NOMO-1 (cell line): Measurements from ENCODE around the gene FZR1.

ENCODE experiments used
- DNase-seq, 2 experiments: peaks; one replicate each; lab custom pipeline; 2025; ENCODE audit not compliant: unreplicated experiment in 2 of 2; lab: John Stamatoyannopoulos, UW

The FZR1 gene

DNA sequence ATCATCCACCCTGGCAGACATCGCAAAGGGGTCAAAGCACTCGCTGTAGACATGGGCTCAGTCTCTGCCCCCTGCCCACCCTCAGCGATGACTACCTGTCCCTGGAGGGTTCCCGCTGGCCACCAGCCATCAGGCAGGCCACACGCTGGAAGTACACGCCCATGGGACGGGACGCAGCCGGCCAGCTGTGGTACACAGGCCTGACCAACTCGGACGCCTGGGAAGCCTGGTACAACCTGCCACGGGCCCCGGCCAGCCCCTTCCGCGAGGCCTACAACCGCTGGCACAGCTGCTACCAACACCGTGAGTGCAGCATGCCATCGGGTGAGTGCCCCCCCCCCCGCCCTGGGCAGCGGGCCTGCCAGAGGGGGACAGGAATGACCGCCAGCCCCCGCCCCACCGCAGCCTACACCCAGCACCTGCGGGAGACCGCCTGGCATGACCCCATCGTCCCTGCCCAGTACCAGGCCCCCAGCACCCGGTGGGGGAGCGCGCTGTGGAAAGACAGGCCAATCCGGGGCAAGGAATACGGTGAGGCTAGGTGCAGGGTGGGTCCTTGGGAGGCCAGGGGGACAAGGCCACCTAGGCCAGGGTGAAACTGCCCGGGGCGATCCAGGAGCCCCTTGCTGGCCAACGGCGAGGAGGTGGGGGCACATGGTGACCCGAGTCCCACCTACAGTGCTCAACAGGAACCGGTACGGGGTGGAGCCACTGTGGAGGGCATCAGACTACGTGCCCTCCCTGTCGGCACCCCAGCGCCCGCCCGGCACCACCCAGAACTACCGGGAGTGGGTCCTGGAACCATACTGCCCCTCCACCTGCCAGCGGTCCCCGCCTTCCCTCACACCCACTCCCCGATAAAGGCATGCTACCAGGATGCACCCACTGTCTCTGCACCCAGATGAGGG lies 37.3 kb downstream of the FZR1 start:
- no peak for DNase-seq

DNA sequence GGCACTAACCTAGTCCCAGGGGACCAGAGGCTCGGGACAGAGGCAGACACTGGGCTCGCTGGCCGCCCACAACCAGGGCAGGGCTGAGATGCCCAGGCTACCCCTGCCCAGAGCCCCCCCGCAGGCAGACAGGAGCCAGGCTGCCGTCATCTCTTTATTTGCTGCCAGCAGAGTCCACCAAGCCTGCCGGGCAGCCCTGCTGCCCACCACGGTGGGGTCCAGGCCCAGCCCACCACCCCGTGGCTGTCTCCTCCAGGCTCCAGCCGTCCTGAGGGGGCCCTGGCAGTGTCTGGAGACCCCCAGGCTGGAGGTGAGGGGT lies 37.9 kb downstream of the FZR1 start:
- DNase-seq, result no peak

DNA sequence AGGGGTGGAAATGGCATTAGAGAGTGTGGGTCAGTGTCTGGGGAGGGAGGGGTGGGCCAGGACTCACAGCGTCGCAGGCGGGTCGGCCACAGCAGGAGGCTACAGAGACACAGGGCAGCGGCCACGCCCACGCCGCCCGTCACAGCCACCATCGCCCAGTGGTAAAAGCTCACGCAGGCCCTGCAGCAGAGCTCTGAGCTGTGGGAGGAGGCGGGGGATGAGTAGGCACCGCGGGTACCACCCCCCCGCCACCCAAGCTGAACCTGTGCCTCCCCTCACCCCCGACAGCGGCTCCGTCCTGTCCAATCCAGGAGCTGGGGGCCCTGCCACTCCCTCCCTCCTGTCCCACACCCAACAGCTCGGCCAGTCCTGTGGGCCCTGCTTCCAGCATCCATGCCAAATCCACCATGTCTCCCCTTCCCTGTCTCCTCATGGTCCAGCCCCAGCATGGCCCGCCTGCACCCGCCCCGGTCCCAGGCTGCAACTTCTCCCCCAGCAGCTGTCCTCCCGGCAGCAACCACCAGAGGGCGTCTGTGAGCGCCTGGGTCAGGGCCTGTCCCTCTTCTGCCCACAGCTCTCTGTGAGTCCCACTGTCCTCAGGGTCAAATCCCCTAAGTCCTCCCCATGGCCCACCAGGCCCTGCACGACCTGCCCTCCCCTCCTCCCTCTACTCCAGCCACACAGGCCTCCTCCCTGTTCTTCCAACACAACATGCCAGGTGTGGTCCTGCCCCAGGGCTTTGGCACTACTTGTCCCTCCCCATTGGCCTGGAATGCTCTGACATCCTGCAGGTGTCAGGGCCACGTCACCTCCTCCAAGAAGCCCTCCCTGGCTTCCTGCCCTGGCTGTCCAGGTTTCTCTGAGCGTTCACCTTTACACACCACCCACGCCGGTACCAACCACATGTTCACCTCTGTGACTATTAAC lies 38.9 kb downstream of the FZR1 start:
- peak; percentile 11 to 59 for DNase-seq

DNA sequence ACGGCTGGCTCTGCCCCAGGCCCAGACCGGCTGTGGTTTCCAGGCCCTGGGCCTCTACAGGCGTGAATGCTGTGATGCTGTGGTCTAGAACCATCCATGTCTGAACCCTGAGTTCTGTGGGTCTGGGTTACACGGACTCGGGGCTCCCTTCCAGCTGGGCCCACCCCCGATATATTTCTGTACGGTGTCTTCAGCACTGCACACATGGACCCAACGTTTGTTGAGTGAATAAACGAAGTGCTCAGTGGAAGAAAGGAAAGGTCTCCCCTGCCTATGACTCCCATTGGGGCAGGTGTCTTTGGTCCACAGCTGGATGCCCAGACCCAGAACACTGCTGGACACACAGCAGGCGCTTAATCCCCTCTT lies 39.5 kb downstream of the FZR1 start:
- no peak for DNase-seq

DNA sequence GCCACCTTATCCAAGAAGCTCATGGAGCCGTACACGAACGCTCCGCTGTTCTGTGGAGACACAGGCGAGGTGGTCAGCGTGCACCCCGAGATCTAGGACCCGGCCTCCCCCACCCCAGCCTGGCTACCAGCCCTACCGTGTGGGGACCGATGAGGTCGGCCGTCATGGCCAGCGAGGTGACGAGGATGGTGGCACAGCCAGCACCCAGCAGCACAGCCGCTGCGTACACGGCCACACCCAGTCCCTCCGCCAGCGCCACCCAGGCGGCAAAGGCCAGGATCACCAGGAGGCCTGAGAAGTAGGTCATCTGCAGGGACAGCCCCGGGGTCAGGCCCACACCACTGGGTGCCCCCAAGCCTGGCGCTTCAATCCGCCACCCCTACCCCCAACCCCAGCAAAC lies 40.0 kb downstream of the FZR1 start:
- no peak for DNase-seq

DNA sequence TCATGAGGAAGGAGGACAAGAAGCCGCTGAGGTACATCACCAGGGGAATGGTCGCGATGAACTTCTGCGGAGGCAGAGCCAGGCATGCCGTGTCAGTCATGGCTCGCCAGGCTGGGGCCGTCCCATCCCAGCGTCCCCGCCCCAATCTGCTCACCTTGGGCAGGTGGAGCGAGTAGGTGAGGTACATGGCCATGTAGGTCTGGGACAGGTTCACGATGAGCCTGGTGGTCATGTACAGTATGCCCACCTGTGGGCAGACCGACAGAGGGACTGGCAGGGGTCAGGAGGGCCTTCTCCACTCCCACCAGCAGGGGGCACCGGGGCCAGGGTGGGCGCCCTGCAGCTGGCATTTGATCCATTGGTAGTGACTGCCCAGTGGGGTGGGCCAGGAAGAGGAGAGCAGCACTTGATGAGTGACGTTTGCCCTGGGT lies 41.2 kb downstream of the FZR1 start:
- no peak for DNase-seq

DNA sequence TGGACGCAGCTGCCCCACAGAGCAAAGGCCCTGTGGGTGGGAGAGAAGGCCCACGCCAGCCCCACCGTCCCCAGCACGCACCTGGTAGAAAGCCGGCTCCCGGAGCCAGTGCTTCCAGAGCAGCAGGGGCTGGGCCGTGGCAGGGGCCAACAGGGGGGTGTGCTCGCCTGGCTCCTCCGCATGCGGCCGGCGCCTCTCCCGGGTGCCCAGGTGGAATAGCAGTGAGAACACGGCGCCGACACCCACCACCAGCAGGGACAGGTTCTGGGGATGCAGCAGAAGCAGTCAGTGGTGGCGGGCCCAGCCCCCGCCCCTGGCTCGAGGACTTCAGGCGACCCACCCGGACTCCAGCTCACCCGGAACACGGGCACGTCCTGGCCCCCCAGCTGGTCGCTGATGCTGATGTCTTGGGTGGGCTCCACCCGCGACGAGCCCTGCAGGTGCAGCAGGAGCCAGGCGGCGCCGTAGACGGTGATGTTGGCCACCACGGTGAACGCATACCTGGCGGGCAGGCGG lies 41.7 kb downstream of the FZR1 start:
- no peak for DNase-seq

DNA sequence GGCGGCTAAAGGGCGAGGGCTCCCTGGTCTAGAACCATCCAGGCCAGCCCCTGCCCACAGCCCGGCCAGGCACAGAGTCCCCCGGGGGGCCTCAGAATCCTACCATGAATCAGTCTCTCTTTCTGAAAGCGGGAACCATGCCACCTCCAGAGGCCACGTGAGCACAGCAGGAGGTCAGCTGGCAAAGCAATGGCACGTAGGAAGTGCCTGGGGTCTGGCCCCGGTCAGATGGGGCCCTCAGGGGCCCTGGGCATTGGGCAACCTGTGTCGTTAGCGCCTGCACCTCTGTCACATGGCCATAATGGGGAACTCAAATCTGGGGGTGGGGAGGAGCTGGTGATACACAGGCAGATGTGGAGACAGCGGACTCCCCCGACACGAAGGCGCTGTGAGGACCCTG lies 42.5 kb downstream of the FZR1 start:
- DNase-seq, result peak; percentile 84 to 92

DNA sequence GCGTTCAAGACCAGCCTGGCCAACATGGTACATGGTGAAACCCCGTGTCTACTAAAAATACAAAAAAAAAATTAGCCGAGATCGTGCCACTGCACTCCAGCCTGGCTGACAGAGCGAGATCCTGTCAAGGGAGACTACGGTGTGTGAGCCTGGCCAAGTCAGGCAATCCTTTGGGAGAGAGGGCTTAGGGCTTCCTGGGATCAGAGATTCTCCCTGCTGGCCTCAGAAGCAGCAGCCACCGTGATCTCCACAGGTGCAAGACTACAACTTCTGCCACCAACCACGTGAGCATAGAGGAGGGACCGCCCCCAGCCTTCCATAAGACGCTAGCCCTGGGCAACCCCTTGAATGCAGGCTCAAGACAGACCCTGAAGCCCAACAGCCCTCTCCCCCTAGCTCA lies 43.7 kb downstream of the FZR1 start:
- no peak for DNase-seq

DNA sequence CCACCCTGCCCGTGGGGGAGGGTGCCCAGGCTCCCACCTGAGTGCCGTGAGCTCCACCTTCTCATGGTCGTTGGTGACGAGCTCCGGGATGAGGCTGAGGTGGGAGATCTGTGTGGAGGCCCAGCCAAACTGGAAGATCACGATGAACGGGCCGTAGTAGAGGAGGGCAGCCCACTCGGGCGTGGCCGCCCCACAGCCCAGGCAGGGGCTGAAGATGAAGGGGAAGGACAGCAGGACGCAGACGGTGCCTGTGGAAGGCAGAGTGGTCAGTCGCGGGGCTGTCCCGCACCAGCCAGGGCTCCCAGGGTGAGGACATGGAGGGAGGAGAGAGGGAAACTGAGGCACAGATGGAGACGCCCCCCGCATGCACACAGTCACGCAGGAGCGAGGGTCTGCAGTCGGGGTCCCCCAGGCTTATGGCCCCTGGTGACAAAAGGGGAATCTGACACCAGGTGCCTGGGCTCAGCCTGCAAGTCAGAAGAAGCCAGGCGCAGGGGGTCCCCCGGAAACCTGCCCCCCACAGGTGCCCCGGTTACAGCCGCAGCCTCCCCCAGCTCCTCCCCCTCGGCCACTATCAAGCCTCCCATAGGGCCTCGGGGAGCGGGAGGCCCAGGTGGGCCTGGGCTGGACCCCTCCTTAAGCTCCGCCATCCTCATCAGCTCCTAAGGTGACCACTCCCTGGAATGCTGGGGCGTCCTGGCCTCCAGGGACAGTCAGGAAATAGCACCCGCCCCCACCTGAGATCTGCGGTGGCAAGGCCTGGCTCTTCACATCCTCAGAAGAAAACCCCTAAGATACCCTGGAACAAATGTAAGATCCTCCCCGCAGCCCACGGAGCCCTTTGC lies 45.1 kb downstream of the FZR1 start:
- DNase-seq, result no peak

DNA sequence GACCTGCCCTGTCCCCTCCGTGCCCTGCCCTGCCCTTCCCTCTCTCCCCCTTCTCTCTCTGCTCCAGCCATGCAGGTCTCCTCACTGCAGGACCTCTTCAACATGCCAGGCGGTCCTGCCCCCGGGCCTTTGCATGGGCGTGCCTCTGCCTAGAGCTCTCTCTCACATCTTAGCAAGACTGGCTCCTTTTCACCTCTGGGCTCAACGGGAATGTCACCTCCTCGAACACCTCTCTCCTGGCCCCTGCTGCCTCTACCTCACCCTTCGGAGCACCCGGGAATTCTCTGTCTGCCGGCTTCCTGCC lies 45.6 kb downstream of the FZR1 start:
- no peak for DNase-seq

DNA sequence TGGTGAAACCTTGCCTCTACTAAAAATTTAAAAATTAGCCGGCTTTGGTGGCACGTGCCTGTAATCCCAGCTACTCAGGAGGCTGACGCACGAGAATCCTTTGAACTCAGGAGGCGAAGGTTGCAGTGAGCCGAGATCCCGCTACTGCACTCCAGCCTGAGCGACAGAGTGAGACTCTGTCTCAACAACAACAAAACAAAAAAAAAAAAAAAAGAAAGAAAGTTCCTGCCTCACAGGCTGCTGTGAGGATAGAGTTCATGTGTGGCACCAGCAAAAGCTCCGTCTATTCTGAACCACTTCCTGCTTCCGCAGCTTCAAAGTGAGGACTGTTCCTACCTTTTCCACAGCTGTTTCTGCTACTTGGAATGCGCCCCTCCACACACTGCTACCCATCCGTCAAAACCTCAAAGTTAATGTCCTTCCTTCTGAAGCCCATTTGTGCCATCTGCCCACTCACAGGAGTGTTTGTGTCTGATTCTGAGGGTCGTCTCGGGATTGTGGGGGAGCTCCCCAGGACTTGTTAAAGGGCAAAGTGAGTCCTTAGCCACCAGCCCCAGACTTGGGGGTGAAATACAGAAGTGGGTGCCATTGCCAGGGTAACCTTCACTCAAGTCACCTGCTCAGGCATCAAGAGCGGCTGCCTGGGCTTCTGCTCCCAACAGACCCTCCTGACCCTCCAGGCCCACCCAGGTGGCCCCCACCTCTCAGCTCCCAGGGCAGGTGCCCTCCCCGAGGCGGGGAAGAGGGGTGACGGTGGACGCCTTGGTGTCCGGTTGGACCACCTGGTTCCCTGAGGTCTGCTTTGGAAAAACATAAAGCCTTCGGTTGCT lies 48.4 kb downstream of the FZR1 start:
- peak in 1 of 2 experiments; percentile 29 for DNase-seq

DNA sequence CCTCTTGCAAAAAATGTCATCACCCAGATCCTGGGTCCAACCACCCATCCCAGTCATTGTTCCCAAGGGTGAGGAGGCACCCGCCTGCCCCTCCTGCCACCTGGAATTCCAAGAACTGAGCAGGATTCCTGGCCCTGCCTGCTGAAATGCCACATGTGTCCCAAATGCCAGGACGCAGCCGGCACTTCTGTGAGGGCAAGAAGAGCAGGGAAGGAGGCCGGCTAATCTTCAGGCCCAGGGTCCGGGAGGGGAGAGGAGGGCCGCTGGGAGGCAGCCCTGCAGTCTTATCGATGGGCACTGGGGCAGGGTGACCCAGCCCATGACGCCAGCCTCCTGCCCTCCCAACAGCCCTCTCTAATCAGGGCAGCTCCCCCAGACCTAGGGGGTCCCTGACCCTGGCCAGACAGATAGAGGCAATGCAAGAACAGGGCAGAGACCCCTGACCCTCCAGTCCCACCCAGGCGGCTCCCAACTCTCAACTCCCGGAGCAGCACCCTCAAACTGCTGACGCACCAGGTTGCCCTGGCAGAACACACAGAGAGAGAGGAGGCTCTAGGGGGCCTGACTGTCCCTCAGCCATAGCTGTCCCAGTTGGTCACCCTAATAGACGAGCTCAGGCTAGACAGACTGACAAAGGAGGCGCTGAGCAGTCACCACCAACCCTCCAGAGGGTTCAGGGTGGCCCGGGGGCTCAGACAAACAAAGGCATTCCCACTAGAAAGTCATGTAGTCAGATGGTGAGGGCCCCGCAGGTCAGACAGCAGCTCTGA lies 49.7 kb downstream of the FZR1 start:
- DNase-seq, result no peak

DNA sequence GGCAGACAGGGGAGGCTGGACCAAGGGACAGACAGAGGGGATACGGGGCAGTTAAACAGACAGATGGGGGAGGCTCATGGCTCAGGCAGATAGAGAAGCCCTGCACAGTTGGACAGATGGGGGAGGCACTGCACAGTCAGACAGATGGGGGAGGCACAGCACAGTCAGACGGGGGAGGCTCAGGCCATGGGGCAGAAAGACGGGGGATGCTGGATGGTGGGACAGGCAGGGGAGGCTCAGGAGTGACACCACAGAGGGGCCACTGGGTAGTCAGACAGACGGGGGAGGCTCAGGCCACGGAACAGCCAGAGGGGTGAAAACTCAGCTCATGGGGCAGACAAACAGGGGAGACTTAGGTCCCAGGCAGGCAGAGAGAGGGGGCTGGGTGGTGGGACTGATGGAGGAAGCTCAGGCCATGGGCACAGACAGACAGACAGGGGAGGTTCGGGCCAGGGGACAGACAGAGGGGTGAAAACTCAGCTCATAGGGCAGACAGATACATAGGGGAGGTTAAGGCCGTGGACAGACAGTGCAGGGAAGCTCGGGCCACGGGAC lies 50.4 kb downstream of the FZR1 start:
- DNase-seq, result no peak

DNA sequence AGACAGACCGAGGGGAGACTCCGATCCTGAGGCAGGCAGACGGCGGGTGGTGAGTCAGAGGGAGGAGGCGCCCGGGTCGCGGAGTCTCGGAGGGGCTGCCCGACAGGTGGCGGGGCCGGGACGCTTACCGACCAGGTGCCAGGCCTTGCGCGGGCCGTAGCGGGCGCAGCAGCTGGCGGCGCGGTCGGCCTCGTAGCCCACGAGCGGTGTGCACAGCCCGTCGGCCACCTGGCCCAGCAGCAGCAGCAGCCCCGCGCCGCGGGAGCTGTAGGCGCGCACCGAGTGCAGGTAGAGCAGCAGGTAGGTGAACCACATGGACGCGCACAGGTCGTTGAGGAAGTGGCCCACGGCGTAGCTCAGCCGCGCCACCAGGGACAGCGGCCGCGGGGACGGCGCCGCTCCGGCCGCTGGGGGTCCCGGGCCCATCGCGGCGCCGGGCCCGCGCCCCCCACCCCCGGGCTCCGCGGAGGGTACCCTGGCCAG lies 50.9 kb downstream of the FZR1 start:
- DNase-seq, result peak in 1 of 2 experiments; percentile 24

DNA sequence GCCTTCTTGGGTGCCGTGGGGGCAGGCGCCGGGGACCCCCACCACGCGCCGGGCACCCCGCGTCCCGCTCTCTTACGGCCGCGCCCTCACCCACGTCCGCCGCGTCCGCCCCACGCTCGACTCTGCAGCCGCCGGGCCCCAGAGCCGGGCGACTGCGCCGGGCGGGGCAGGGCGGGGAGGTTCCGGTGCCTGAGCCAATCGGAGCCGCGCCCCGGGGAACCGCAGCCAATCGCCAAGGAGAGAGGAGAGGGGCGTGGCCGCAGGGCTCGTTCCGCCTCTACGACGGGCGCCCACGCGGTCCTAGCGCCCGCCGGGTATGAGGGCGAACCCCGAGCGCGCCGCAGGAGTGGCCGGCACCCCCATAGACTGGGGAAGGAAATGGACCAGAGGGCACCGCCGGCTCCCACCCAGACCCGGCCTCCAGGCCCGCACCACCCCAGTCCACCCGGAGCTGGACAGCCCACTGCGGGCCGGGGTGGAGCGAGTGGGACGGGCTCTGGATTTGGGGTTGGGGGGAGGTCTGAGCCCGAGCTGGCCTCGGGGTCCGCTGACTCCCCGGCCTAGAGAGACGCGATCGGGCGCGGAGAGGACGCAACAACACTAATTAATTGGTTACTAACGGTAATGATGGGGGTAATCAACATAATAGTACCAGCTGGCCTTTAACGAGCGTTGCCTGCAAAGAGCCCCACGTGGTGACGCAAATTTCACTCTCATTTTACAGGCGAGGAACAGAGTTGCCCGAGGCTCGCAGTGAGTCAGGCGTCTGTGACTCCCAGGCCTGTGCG lies 51.5 kb downstream of the FZR1 start, which contains the start of gene MFSD12:
Gene MFSD12, minus strand, starts transcription at position 126 of the 788 bp plus-strand sequence. CDS start 183 bp downstream, outside the sequence.
- DNase-seq, result peak; percentile 94 to 95

DNA sequence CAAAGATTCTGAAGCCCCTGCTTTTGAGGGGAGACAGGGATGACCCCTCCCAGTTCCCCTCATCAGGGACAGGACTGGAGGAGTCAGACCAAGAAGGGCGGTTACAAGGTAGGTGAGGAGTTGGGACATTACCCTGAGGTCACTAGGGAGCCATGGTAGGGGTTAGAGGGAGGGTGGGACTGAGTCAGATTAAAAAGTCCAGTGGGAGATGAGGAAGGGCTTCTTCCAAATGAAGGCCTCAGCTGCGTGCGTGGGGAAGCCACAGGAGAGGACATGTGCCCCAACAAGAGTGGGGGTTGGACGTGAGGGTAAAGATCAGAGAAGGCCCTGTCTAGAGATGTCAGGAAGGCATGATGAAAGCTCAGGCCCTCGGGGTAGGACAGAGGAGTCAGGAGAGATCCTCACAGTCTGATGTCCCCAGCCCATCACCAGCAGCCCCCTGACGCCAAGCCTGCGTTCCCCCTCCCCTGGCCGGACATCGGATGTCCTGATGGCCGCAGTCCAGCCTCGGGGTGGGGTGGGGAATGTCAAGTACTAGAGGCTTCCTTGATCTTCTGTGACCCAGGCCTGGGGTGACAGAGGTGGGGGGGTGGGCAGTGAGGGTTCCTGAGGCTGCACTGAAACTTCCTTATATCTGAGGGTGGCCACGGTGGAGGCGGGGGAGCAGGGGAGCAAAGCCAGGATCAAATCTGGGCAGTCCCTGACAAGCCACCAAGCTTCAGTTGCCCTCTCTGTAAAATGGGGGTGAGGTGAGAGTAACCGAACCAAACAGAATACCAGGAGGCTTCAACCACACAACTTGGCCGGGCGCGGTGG lies 57.8 kb downstream of the FZR1 start:
- no peak for DNase-seq
